ENCODE measurements around the gene RXRA. TPM values are rescaled to one million over a fixed set of nuclear protein-coding genes. Genes with fewer than 3 reads are reported as not detected.

Gene RXRA
- total and polyA plus RNA-seq, 2 of the 13 experiments (the other 11 are each of a cell fraction or from before 2014, with no cell fraction given): 18.9 to 29.2 TPM

- no peak for TF ChIP-seq ZSCAN25 (CRISPR knock-in tag; IDR thresholded peaks at IDR 0.05)
- TF ChIP-seq ZNF782 (CRISPR knock-in tag; IDR thresholded peaks at IDR 0.05; ENCODE audit: borderline replicate concordance): no peak
- no peak for TF ChIP-seq MAFG (CRISPR knock-in tag; IDR thresholded peaks at IDR 0.05)
- TF ChIP-seq BCL6 (CRISPR knock-in tag; IDR thresholded peaks at IDR 0.05): no peak
- no peak for TF ChIP-seq DDIT3 (CRISPR knock-in tag; IDR thresholded peaks at IDR 0.05)
- no peak for TF ChIP-seq NONO (IDR thresholded peaks at IDR 0.05)
- TF ChIP-seq NONO (CRISPR knock-in tag; conservative IDR thresholded peaks at IDR 0.05): no peak
- no peak for TF ChIP-seq ZNF256 (CRISPR knock-in tag; conservative IDR thresholded peaks at IDR 0.05)
- TF ChIP-seq ZNF354B (CRISPR knock-in tag; IDR thresholded peaks at IDR 0.05): 0 out of 2 replicates have a peak, but pooled peaks have one; percentile 26
- TF ChIP-seq RORA (CRISPR knock-in tag; IDR thresholded peaks at IDR 0.05): no peak
- no peak for TF ChIP-seq TIGD3 (CRISPR knock-in tag; IDR thresholded peaks at IDR 0.05; ENCODE audit: borderline replicate concordance)
- TF ChIP-seq ZNF569 (CRISPR knock-in tag; IDR thresholded peaks at IDR 0.05; ENCODE audit: borderline replicate concordance): no peak
- TF ChIP-seq POLR2AphosphoS5 (IDR thresholded peaks at IDR 0.05; ENCODE audit: low read depth, low read length): 0 out of 2 replicates have a peak, but pooled peaks have one; percentile 11
- no peak for TF ChIP-seq BCL3 (CRISPR knock-in tag; IDR thresholded peaks at IDR 0.05)
- TF ChIP-seq ZEB1 (IDR thresholded peaks at IDR 0.05; ENCODE audit: insufficient replicate concordance, low read depth): no peak
- TF ChIP-seq CEBPG (CRISPR knock-in tag; IDR thresholded peaks at IDR 0.05): no peak
- TF ChIP-seq ZNF180 (CRISPR knock-in tag; IDR thresholded peaks at IDR 0.05; ENCODE audit: borderline replicate concordance, low read depth): no peak
- TF ChIP-seq ATAD3A (CRISPR knock-in tag; IDR thresholded peaks at IDR 0.05): no peak
- TF ChIP-seq ZBTB3 (CRISPR knock-in tag; IDR thresholded peaks at IDR 0.05; ENCODE audit: borderline replicate concordance, low read depth): no peak
- no peak for TF ChIP-seq TOE1 (CRISPR knock-in tag; IDR thresholded peaks at IDR 0.05)
- no peak for TF ChIP-seq HNRNPH1 (optimal IDR thresholded peaks at IDR 0.05; ENCODE audit: low read depth, low read length)
- peak; percentile 94 for TF ChIP-seq MNT (IDR thresholded peaks at IDR 0.05)
- TF ChIP-seq ZNF790 (CRISPR knock-in tag; IDR thresholded peaks at IDR 0.05; ENCODE audit: borderline replicate concordance): no peak
- TF ChIP-seq ZSCAN9 (CRISPR knock-in tag; IDR thresholded peaks at IDR 0.05; ENCODE audit: borderline replicate concordance): no peak
Measured at GRCh38 chr9:134441227-134442084, 115.2 kb downstream of the RXRA start (continued).
